ENCODE results near the gene PDGFC. TPM values are rescaled to one million over a fixed set of nuclear protein-coding genes. Genes with fewer than 3 reads are reported as not detected.

The PDGFC gene
- total and polyA plus RNA-seq, 2 donors, result 23.4 to 73.5 TPM

- H3K4me1 ChIP-seq (ENCODE audit: insufficient read depth), result peaks cover 2% of the 10 kb centered on the region
- no peaks in the 10 kb centered on the region for H3K36me3 ChIP-seq (ENCODE audit: insufficient read depth)
- no peak overlapping the region for H3K27ac ChIP-seq (ENCODE audit: low read depth)
- DNase-seq (ENCODE audit: extremely low spot score), result no peak
- 20% methylated on average over 2 of the region's 2 CpGs for WGBS
- peak overlapping the region; percentile 17 for H3K4me3 ChIP-seq (ENCODE audit: low read depth, low read length)
These were observed 3.1 kb downstream of the PDGFC start for GRCh38 chr4:156968479-156968984.

- WGBS, result 75% methylated on average over 2 of the region's 2 CpGs
These were observed 4.8 kb downstream of the PDGFC start for GRCh38 chr4:156966836-156967235.

GRCh38 chr4:156963419-156963818 is 8.2 kb downstream of the PDGFC start:
- no peak for DNase-seq (ENCODE audit: extremely low spot score)
- no peak overlapping the region for H3K4me3 ChIP-seq (ENCODE audit: low read depth, low read length)
- 78% methylated on average over 3 of the region's 3 CpGs for WGBS
- H3K36me3 ChIP-seq (ENCODE audit: insufficient read depth), result no peaks in the 10 kb centered on the region
- no peak overlapping the region for H3K27ac ChIP-seq (ENCODE audit: low read depth)
- H3K4me1 ChIP-seq (ENCODE audit: insufficient read depth), result peaks cover 2% of the 10 kb centered on the region

More at GRCh38 chr4:156966836-156967235, 4.8 kb downstream of the PDGFC start:
- DNase-seq (ENCODE audit: extremely low spot score), result no peak
- no peaks in the 10 kb centered on the region for H3K36me3 ChIP-seq (ENCODE audit: insufficient read depth)
- peaks cover 2% of the 10 kb centered on the region for H3K4me1 ChIP-seq (ENCODE audit: insufficient read depth)
- no peak overlapping the region for H3K27ac ChIP-seq (ENCODE audit: low read depth)
- H3K4me3 ChIP-seq (ENCODE audit: low read depth, low read length), result no peak overlapping the region

GRCh38 chr4:156962528-156962974 is 9.0 kb downstream of the PDGFC start:
- H3K4me3 ChIP-seq (ENCODE audit: low read depth, low read length), result no peak overlapping the region
- no peaks in the 10 kb centered on the region for H3K36me3 ChIP-seq (ENCODE audit: insufficient read depth)
- H3K27ac ChIP-seq (ENCODE audit: low read depth), result no peak overlapping the region
- peaks cover 2% of the 10 kb centered on the region for H3K4me1 ChIP-seq (ENCODE audit: insufficient read depth)
- DNase-seq (ENCODE audit: extremely low spot score), result no peak
- WGBS, result 18% methylated on average over 3 of the region's 3 CpGs

GRCh38 chr4:156962058-156962358 is 9.6 kb downstream of the PDGFC start:
- Histone ChIP-seq H3K4me1 (ENCODE audit: insufficient read depth) (peaks cover 2% of the 10 kb centered on the region), H3K36me3 (ENCODE audit: insufficient read depth) (peaks cover under 1% of the 10 kb centered on the region), H3K4me3 (ENCODE audit: low read depth, low read length) (no peak overlapping the region), H3K27ac (ENCODE audit: low read depth) (no peak overlapping the region)
- DNase-seq (ENCODE audit: extremely low spot score), result no peak
- WGBS, result 60% methylated on average over 3 of the region's 3 CpGs

- Histone ChIP-seq H3K36me3 (ENCODE audit: insufficient read depth) (peaks cover 1% of the 10 kb centered on the region), H3K4me1 (ENCODE audit: insufficient read depth) (peaks cover 2% of the 10 kb centered on the region), H3K27ac (ENCODE audit: low read depth) (no peak overlapping the region), H3K4me3 (ENCODE audit: low read depth, low read length) (no peak overlapping the region)
- WGBS, result 55% methylated on average over 9 of the region's 9 CpGs
- DNase-seq (ENCODE audit: extremely low spot score), result no peak
These were observed 10.2 kb downstream of the PDGFC start for GRCh38 chr4:156961196-156962057.

- 43% methylated on average over 3 of the region's 3 CpGs for WGBS
- Histone ChIP-seq H3K36me3 (ENCODE audit: insufficient read depth) (peaks cover 1% of the 10 kb centered on the region), H3K27ac (ENCODE audit: low read depth) (no peak overlapping the region), H3K4me1 (ENCODE audit: insufficient read depth) (no peaks in the 10 kb centered on the region), H3K4me3 (ENCODE audit: low read depth, low read length) (no peak overlapping the region)
- DNase-seq (ENCODE audit: extremely low spot score), result no peak
These were observed 12.3 kb downstream of the PDGFC start for GRCh38 chr4:156959298-156959702.

- H3K36me3 ChIP-seq (ENCODE audit: insufficient read depth), result peaks cover 1% of the 10 kb centered on the region
- DNase-seq (ENCODE audit: extremely low spot score), result no peak
- no peak overlapping the region for H3K27ac ChIP-seq (ENCODE audit: low read depth)
- no peaks in the 10 kb centered on the region for H3K4me1 ChIP-seq (ENCODE audit: insufficient read depth)
- no peak overlapping the region for H3K4me3 ChIP-seq (ENCODE audit: low read depth, low read length)
- WGBS, result 76% methylated on average over 2 of the region's 2 CpGs
These were observed 13.1 kb downstream of the PDGFC start for GRCh38 chr4:156958276-156959074.

GRCh38 chr4:156957556-156957955 is 14.0 kb downstream of the PDGFC start:
- no peak overlapping the region for H3K4me3 ChIP-seq (ENCODE audit: low read depth, low read length)
- no peak for DNase-seq (ENCODE audit: extremely low spot score)
- H3K36me3 ChIP-seq (ENCODE audit: insufficient read depth), result peaks cover 1% of the 10 kb centered on the region
- no peak overlapping the region for H3K27ac ChIP-seq (ENCODE audit: low read depth)
- 81% methylated on average over 3 of the region's 3 CpGs for WGBS
- no peaks in the 10 kb centered on the region for H3K4me1 ChIP-seq (ENCODE audit: insufficient read depth)

- peaks cover 1% of the 10 kb centered on the region for H3K36me3 ChIP-seq (ENCODE audit: insufficient read depth)
- H3K4me3 ChIP-seq (ENCODE audit: low read depth, low read length), result no peak overlapping the region
- no peak for DNase-seq (ENCODE audit: extremely low spot score)
- H3K4me1 ChIP-seq (ENCODE audit: insufficient read depth), result no peaks in the 10 kb centered on the region
- no peak overlapping the region for H3K27ac ChIP-seq (ENCODE audit: low read depth)
- WGBS, result 72% methylated on average over 6 of the region's 6 CpGs
These were observed 14.7 kb downstream of the PDGFC start for GRCh38 chr4:156956826-156957368.

GRCh38 chr4:156956359-156956758 is 15.2 kb downstream of the PDGFC start:
- H3K4me1 ChIP-seq (ENCODE audit: insufficient read depth), result no peaks in the 10 kb centered on the region
- no peak for DNase-seq (ENCODE audit: extremely low spot score)
- no peak overlapping the region for H3K4me3 ChIP-seq (ENCODE audit: low read depth, low read length)
- no peak overlapping the region for H3K27ac ChIP-seq (ENCODE audit: low read depth)
- H3K36me3 ChIP-seq (ENCODE audit: insufficient read depth), result peaks cover 1% of the 10 kb centered on the region
- WGBS, result 89% methylated on average over 2 of the region's 2 CpGs

GRCh38 chr4:156954587-156954986 is 17.0 kb downstream of the PDGFC start:
- no peak for DNase-seq (ENCODE audit: extremely low spot score)
- Histone ChIP-seq H3K4me3 (ENCODE audit: low read depth, low read length) (no peak overlapping the region), H3K27ac (ENCODE audit: low read depth) (no peak overlapping the region), H3K4me1 (ENCODE audit: insufficient read depth) (no peaks in the 10 kb centered on the region), H3K36me3 (ENCODE audit: insufficient read depth) (peaks cover 1% of the 10 kb centered on the region)
- 68% methylated on average over 3 of the region's 3 CpGs for WGBS

GRCh38 chr4:156953951-156954350 is 17.6 kb downstream of the PDGFC start:
- Histone ChIP-seq H3K4me1 (ENCODE audit: insufficient read depth) (no peaks in the 10 kb centered on the region), H3K4me3 (ENCODE audit: low read depth, low read length) (no peak overlapping the region), H3K36me3 (ENCODE audit: insufficient read depth) (peaks cover 1% of the 10 kb centered on the region), H3K27ac (ENCODE audit: low read depth) (no peak overlapping the region)
- DNase-seq (ENCODE audit: extremely low spot score), result no peak
- WGBS, result 77% methylated on average over 2 of the region's 2 CpGs

All from urinary bladder (tissue), 4 donors.